Measurements from ENCODE around the gene BHLHE40. TPM values are rescaled to one million over a fixed set of nuclear protein-coding genes. Genes with fewer than 3 reads are reported as not detected.

The BHLHE40 gene
- total RNA-seq, 2 experiments from 2014 or later: 209 to 219 TPM

GRCh38 chr3:4985330-4986174, 6.3 kb downstream of the BHLHE40 start:
- ChIA-PET CTCF (interaction anchor here (0.6 to 13.2 kb wide), 25 partner anchors 9 to 329 kb away, joined by 3 to 272 read pairs (median 6); no protein-coding TSS in a partner anchor), POLR2A (interaction anchor here (0.6 to 13.1 kb wide), 18 partner anchors 8 to 1086 kb away, joined by 3 to 737 read pairs (median 5); partner anchors contain the start of gene BHLHE40)
- Mint-ChIP-seq H3K27me3 (ENCODE audit: low read depth) (no peaks in the 10 kb centered on the region), H3K4me3 (peak overlapping the region; percentile 91), H3K36me3 (ENCODE audit: low read depth) (peaks cover 63% of the 10 kb centered on the region), H3K27ac (peak overlapping the region; percentile 92), H3K9me3 (ENCODE audit: insufficient read depth) (no peaks in the 10 kb centered on the region), H3K4me1 (ENCODE audit: low read depth) (peaks cover 64% of the 10 kb centered on the region)
- peak; percentile 48 for DNase-seq
- ATAC-seq: no peak

GRCh38 chr3:4986175-4986781, 7.0 kb downstream of the BHLHE40 start:
- Mint-ChIP-seq H3K4me3 (peak overlapping the region; percentile 91), H3K36me3 (ENCODE audit: low read depth) (peaks cover 57% of the 10 kb centered on the region), H3K9me3 (ENCODE audit: insufficient read depth) (no peaks in the 10 kb centered on the region), H3K27ac (peak overlapping the region; percentile 92), H3K4me1 (ENCODE audit: low read depth) (peaks cover 64% of the 10 kb centered on the region), H3K27me3 (ENCODE audit: low read depth) (no peaks in the 10 kb centered on the region)
- ChIA-PET CTCF (interaction anchor here (0.9 to 13.2 kb wide), 18 partner anchors 8 to 330 kb away, joined by 3 to 272 read pairs (median 10); no protein-coding TSS in a partner anchor), POLR2A (interaction anchor here (0.9 to 13.1 kb wide), 16 partner anchors 8 to 275 kb away, joined by 3 to 737 read pairs (median 5); partner anchors contain the start of gene BHLHE40)
- ATAC-seq: no peak
- DNase-seq: no peak

DNA sequence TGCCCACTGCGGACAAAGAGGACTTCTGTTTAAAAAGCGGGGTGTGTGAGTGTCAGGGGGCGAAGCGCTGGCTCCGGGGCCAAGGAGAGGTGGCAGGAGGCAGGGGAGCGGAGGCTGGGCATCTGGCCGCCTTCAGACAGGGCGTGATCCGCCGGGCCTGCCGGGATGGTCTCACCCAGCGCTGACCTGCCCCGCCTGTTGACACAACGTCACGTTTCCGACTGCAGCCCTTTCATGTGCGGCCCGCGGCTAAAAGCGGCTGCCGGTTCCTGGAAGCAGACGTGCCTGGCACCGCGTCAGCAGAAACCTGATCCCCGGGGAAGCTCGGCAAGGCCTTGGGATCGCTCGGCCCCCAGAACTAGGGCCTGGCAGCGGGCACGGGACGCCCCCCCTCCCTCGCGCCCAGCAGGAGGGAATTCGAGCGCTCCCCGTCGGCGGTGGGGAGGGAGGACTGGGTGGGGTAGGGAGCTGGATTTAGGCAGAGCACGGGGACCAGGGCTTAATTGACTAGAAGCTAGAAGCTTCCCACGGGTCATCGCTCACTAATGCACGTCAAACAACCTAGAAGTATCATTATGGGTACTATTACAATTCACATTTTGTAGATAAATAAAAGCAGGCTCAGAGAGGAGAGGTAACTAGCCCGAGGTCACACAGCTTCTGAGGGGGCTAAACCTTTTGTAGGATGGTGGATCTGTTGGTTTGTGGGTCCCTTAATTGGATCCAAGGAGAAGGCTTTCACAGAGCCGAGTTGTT, 7.7 kb downstream of the BHLHE40 start:
- Mint-ChIP-seq H3K9me3 (ENCODE audit: insufficient read depth) (no peaks in the 10 kb centered on the region), H3K4me3 (peak overlapping the region; percentile 91), H3K4me1 (ENCODE audit: low read depth) (peaks cover 64% of the 10 kb centered on the region), H3K27me3 (ENCODE audit: low read depth) (no peaks in the 10 kb centered on the region), H3K27ac (peak overlapping the region; percentile 92), H3K36me3 (ENCODE audit: low read depth) (peaks cover 50% of the 10 kb centered on the region)
- ATAC-seq: peak; percentile 77
- POLR2A ChIA-PET: interaction anchor here (0.8 to 13.1 kb wide), 14 partner anchors 8 to 494 kb away, joined by 3 to 737 read pairs (median 6); partner anchors contain the start of genes BHLHE40 and ITPR1
- CTCF ChIA-PET: interaction anchor here (0.6 to 13.2 kb wide), 19 partner anchors 8 to 331 kb away, joined by 3 to 272 read pairs (median 6); no protein-coding TSS in a partner anchor
- DNase-seq: peak; percentile 89

DNA sequence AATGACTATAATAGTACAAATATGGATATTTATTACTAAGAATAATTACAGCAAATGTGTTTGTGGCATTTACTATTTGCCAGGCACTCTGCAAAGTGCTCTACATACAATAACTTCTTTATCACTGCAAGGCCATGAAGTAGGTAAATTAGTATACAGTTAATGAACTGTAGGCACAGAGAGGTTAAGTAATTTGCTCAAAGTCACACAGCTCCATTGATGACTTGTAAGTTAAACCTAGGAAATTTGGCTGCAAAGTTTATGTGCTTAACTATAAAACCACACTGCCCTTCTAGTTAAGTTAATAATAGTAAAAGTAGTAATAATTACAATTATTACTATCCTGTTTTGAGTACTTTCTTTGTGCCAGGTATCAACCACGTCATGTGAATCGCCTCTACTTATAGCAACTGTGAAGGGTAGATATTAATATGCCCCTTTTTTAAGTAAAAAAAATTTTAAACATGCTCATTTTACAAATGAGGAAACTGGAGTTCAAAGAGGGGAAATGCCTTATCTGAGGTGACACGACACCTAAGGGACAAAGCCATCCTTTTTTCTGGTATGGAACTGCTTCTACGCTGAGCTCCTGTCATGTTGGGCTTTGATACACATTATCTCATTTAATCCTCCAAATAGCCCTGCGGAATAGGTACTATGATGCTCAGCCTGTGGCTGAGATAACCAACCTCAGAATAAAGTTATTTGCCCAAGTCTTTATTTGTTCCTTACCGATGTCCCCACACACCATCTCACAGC, 8.5 kb downstream of the BHLHE40 start:
- ATAC-seq (no peak), DNase-seq (no peak)
- Mint-ChIP-seq H3K9me3 (ENCODE audit: insufficient read depth) (no peaks in the 10 kb centered on the region), H3K4me3 (peak overlapping the region; percentile 91), H3K36me3 (ENCODE audit: low read depth) (peaks cover 42% of the 10 kb centered on the region), H3K27ac (peak overlapping the region; percentile 92), H3K4me1 (ENCODE audit: low read depth) (peaks cover 61% of the 10 kb centered on the region), H3K27me3 (ENCODE audit: low read depth) (no peaks in the 10 kb centered on the region)
- ChIA-PET POLR2A (interaction anchor here (0.7 to 13.1 kb wide), 10 partner anchors 10 to 494 kb away, joined by 3 to 737 read pairs (median 6); partner anchors contain the start of genes BHLHE40 and ITPR1), CTCF (interaction anchor here (0.6 to 13.2 kb wide), 14 partner anchors 7 to 274 kb away, joined by 3 to 272 read pairs (median 12); no protein-coding TSS in a partner anchor)

- ChIA-PET POLR2A (no interaction called here), CTCF (interaction anchor here (2.3 to 3.5 kb wide), 2 partner anchors 8 to 12 kb away, joined by 8 to 19 read pairs; no protein-coding TSS in a partner anchor)
- Mint-ChIP-seq H3K36me3 (ENCODE audit: low read depth) (peaks cover 27% of the 10 kb centered on the region), H3K27ac (peak overlapping the region; percentile 57), H3K4me3 (no peak overlapping the region), H3K4me1 (ENCODE audit: low read depth) (peaks cover 52% of the 10 kb centered on the region), H3K9me3 (ENCODE audit: insufficient read depth) (no peaks in the 10 kb centered on the region), H3K27me3 (ENCODE audit: low read depth) (no peaks in the 10 kb centered on the region)
- ATAC-seq (no peak), DNase-seq (peak; percentile 19)
Observed at GRCh38 chr3:4988983-4989834, 10.0 kb downstream of the BHLHE40 start.

GRCh38 chr3:4990069-4990468, 10.8 kb downstream of the BHLHE40 start:
- H3K4me3 Mint-ChIP-seq: no peak overlapping the region
- peaks cover 51% of the 10 kb centered on the region for H3K4me1 Mint-ChIP-seq (ENCODE audit: low read depth)
- no peak overlapping the region for H3K27ac Mint-ChIP-seq
- DNase-seq: peak; percentile 8
- ChIA-PET POLR2A (no interaction called here), CTCF (no interaction called here)
- ATAC-seq: no peak
- H3K27me3 Mint-ChIP-seq (ENCODE audit: low read depth): no peaks in the 10 kb centered on the region
- H3K36me3 Mint-ChIP-seq (ENCODE audit: low read depth): peaks cover 21% of the 10 kb centered on the region
- no peaks in the 10 kb centered on the region for H3K9me3 Mint-ChIP-seq (ENCODE audit: insufficient read depth)

DNA sequence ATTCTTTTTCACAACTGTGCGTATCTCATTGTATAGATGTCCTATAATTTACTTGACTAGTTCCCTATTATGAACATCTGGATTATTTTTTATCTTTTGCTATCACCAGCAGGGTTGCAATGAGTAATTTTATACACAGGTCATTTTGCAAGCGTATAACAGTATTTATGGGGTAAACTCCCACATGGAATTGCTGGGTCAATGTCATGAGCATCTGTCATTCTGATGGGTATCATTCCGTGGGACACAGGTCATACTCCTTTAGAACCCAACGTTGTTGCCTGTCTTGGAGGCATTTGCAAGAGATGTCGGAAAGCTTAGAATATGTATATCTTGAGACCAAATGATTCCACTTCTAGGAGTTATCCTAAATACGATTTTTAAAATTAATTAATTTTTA, 12.9 kb downstream of the BHLHE40 start:
- Mint-ChIP-seq H3K27ac (no peak overlapping the region), H3K4me1 (ENCODE audit: low read depth) (peaks cover 46% of the 10 kb centered on the region), H3K36me3 (ENCODE audit: low read depth) (peaks cover 3% of the 10 kb centered on the region), H3K27me3 (ENCODE audit: low read depth) (no peaks in the 10 kb centered on the region), H3K9me3 (ENCODE audit: insufficient read depth) (no peaks in the 10 kb centered on the region), H3K4me3 (no peak overlapping the region)
- ATAC-seq (no peak), DNase-seq (peak; percentile 15)
- ChIA-PET CTCF (interaction anchor here (2.4 kb wide), 1 partner anchor 15 kb away, joined by 6 read pairs; no protein-coding TSS in a partner anchor), POLR2A (interaction anchor here (0.9 to 1.7 kb wide), 3 partner anchors 8 to 59 kb away, joined by 3 to 7 read pairs (median 5); partner anchors contain the start of gene BHLHE40)

DNA sequence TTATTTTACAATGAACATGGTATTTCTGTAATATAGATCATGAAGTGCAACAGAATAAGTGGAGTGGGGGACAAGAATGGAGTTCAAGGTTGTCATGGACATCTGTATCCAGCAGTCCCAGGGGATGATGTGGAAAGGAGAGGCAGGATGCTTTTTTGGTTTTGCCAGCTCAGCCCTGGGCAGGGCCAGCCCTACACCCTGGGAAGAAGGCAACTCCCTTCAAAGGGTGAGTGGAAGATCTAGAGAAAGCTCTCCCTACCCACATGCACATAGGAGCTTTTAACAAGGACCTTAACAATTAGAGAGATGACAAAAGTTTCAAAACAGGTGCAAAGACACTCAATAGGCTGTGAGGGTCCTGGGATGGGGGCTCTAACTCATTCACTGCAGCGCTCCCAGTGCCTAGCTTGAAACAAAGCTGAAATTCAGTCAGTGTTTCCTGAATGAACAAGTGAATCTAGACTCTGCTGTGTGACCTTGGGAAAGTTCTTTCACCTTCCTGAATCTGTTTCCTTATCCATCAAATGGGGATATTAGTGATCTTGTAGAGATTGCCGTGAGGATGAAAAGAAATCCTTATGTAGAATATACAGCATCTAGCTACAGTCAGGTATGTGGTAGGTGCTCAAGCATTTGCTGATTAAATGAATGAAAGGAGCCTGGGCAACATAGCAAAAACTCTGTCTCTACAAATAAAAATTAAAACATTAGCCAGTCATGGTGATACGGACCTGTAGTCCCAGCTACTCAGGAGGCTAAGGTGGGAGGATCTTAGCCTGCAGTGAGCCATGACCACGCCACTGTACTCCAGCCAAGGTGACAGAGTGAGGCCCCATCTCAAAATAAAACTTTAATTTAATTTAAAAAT, 14.3 kb downstream of the BHLHE40 start:
- POLR2A ChIA-PET: interaction anchor here (0.9 to 1.7 kb wide), 4 partner anchors 9 to 19 kb away, joined by 3 to 7 read pairs (median 4); partner anchors contain the start of gene BHLHE40

GRCh38 chr3:4994144-4994730, 15.0 kb downstream of the BHLHE40 start:
- peaks cover 43% of the 10 kb centered on the region for H3K4me1 Mint-ChIP-seq (ENCODE audit: low read depth)
- H3K36me3 Mint-ChIP-seq (ENCODE audit: low read depth): no peaks in the 10 kb centered on the region
- H3K27me3 Mint-ChIP-seq (ENCODE audit: low read depth): no peaks in the 10 kb centered on the region
- POLR2A ChIA-PET: interaction anchor here (0.9 to 1.6 kb wide), 5 partner anchors 8 to 33 kb away, joined by 3 to 5 read pairs (median 3); no protein-coding TSS in a partner anchor
- H3K27ac Mint-ChIP-seq: no peak overlapping the region
- peak; percentile 31 for ATAC-seq
- no peak overlapping the region for H3K4me3 Mint-ChIP-seq
- H3K9me3 Mint-ChIP-seq (ENCODE audit: insufficient read depth): no peaks in the 10 kb centered on the region
- CTCF ChIA-PET: interaction anchor here (0.6 to 2.4 kb wide), 7 partner anchors 7 to 283 kb away, joined by 3 to 6 read pairs (median 3); no protein-coding TSS in a partner anchor
- DNase-seq: peak; percentile 18

More for the DNA sequence above, 14.3 kb downstream of the BHLHE40 start:
- H3K4me1 Mint-ChIP-seq (ENCODE audit: low read depth): peaks cover 45% of the 10 kb centered on the region
- ATAC-seq (no peak), DNase-seq (peak; percentile 18)
- CTCF ChIA-PET: interaction anchor here (0.6 to 2.4 kb wide), 8 partner anchors 13 to 282 kb away, joined by 3 to 6 read pairs (median 4); no protein-coding TSS in a partner anchor
- H3K4me3 Mint-ChIP-seq: no peak overlapping the region
- no peaks in the 10 kb centered on the region for H3K9me3 Mint-ChIP-seq (ENCODE audit: insufficient read depth)
- H3K27me3 Mint-ChIP-seq (ENCODE audit: low read depth): no peaks in the 10 kb centered on the region
- H3K36me3 Mint-ChIP-seq (ENCODE audit: low read depth): peaks cover 2% of the 10 kb centered on the region
- no peak overlapping the region for H3K27ac Mint-ChIP-seq
